Panc1 (cell line): ENCODE results near the gene ASB4. TPM values are rescaled to one million over a fixed set of nuclear protein-coding genes. Genes with fewer than 3 reads are reported as not detected.

Experiments used
- ATAC-seq: fragments of 200-7000 bp; cut with Tn5 transposase; 2 replicates; pipeline ENCODE4 v1.9.1; 2020; ENCODE audit warnings: mild to moderate bottlenecking, moderate library complexity
- BruUV-seq: library from RNA; stranded (reverse); fragments of 400-500 nt; replicated peaks from 2 replicates; lab custom pipeline; 2021; lab: Mats Ljungman, UMichigan
- CTCF ChIA-PET: fragments of 300-600 bp; sonication (Branson Sonifier 250); formaldehyde crosslinking; loops from one replicate; lab custom pipeline; 2022; ENCODE audit warnings: antibody characterized with exemption; lab: Charles Lee
- POLR2A ChIA-PET: fragments of 300-600 bp; sonication (Branson Sonifier 250); formaldehyde crosslinking; loops from one replicate; lab custom pipeline; 2022; ENCODE audit warnings: antibody characterized with exemption; lab: Charles Lee
- DNase-seq: peaks from one replicate; pipeline ENCODE4 v3.0.0-alpha.2; 2010; ENCODE audit warnings: low read depth, low spot score
- H3K27ac ChIP-seq: 2 replicates; pipeline ENCODE4 v1.5.1; 2011; ENCODE audit warnings: mild to moderate bottlenecking, low read length, inconsistent platforms
- H3K27me3 ChIP-seq: fragments of 200-500 bp; sonication (Bioruptor generic); 2 replicates; pipeline ENCODE4 v1.6.0; 2014; ENCODE audit warnings: low read length, inconsistent platforms; ENCODE audit not compliant: control insufficient read depth, insufficient read depth
- H3K36me3 ChIP-seq: fragments of 200-500 bp; sonication (Bioruptor generic); 2 replicates; pipeline ENCODE4 v1.5.1; 2014; ENCODE audit warnings: inconsistent platforms, mild to moderate bottlenecking, low read length, moderate library complexity; ENCODE audit not compliant: control insufficient read depth, insufficient read depth
- H3K4me1 ChIP-seq: 2 replicates; pipeline ENCODE4 v1.5.1; 2011; ENCODE audit warnings: inconsistent platforms, mild to moderate bottlenecking, low read length, moderate library complexity; ENCODE audit not compliant: control insufficient read depth, insufficient read depth
- H3K4me3 ChIP-seq, 2 experiments: 2 replicates each; pipeline ENCODE4 v1.5.1; 2011 to 2012; ENCODE audit warnings: low read depth in 2 of 2, low read length in 2 of 2, mild to moderate bottlenecking in 2 of 2, inconsistent platforms in 1 of 2, moderate library complexity in 1 of 2
- H3K9me3 ChIP-seq: fragments of 200-500 bp; sonication (Bioruptor generic); 2 replicates; pipeline ENCODE4 v1.5.1; 2014; ENCODE audit warnings: low read depth, mild to moderate bottlenecking, inconsistent platforms, low read length, moderate library complexity; ENCODE audit not compliant: control insufficient read depth, insufficient read depth
- POLR2AphosphoS5 ChIP-seq: IDR thresholded peaks from 2 replicates; pipeline ENCODE4 v1.6.1; 2012; ENCODE audit warnings: mild to moderate bottlenecking, low read depth, low read length, moderate library complexity
- REST ChIP-seq, 2 experiments: IDR thresholded peaks; 2 replicates each; pipeline ENCODE4 v1.6.1; 2011 to 2012; ENCODE audit warnings: low read depth in 2 of 2, control low read depth in 1 of 2, low read length in 1 of 2, mild to moderate bottlenecking in 1 of 2, moderate library complexity in 1 of 2; ENCODE audit not compliant: insufficient read depth in 1 of 2
- SIN3A ChIP-seq: IDR thresholded peaks from 2 replicates; pipeline ENCODE4 v1.6.1; 2012; ENCODE audit warnings: low read depth, mild to moderate bottlenecking, low read length, moderate library complexity, borderline replicate concordance; ENCODE audit not compliant: insufficient read depth
- TCF7L2 ChIP-seq: IDR thresholded peaks from 2 replicates; pipeline ENCODE4 v1.6.1; 2011; ENCODE audit warnings: mild to moderate bottlenecking, low read depth, low read length, inconsistent platforms
- in situ Hi-C: cut with HindIII; loops from 2 replicates; pipeline ENCODE4 v1.10.0; 2016; ENCODE audit warnings: low sequenced_read_pairs, low pct_unique_long_range_greater_than_20kb
- intact Hi-C: fragments of 100-400 bp; cut with micrococcal nuclease; formaldehyde crosslinking; loops from one replicate; pipeline ENCODE4 v1.10.0; 2022; ENCODE audit not compliant: unreplicated experiment
- total RNA-seq: library from RNA; stranded (reverse); gene quantifications from one replicate; pipeline ENCODE4 v1.2.1, GENCODE V29; 2021; ENCODE audit not compliant: unreplicated experiment
- TF ChIP-seq, protein P1 (sequence below): fragments of 450-650 bp; IDR thresholded peaks from 2 replicates; pipeline ENCODE4 v1.5.1; 2017; ENCODE audit warnings: mild to moderate bottlenecking

ASB4 gene
- total RNA-seq, 1 experiment from 2014 or later = 0.15 TPM

DNA sequence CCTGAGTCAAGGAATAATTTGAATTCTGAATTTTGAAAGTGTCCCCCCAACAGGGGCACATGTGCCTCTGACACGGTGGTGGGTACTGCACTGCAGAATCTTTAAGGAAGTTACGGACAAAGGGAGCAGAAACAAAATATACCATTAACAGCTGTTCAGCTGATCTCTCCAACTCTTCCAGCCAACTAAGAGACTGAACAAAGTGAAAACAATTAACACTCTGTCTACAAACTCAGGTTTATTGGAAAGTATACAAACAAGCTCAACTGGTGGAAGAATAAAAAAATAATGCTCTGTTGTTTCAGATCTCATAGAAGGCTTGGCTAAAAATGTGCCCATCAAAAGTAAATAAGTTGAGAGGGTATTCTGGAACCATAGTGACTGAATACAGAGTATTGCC, 34.4 kb downstream of the ASB4 start:
- H3K4me1 ChIP-seq = no peaks in the 10 kb centered on the region
- H3K36me3 ChIP-seq = no peaks in the 10 kb centered on the region; the same call in 1 of the 2 replicates
- intact Hi-C loops = no loop called here
- no TSS peak for BruUV-seq
- ATAC-seq = no peak
- in situ Hi-C loops = loop anchor here (25.0 kb wide), 1 partner anchor 167 kb away; no protein-coding TSS in a partner anchor
- H3K4me3 ChIP-seq = no peak overlapping the region
- ChIA-PET POLR2A (no interaction called here), CTCF (no interaction called here)
- H3K27ac ChIP-seq = no peak overlapping the region
- no peaks in the 10 kb centered on the region for H3K9me3 ChIP-seq
- TF ChIP-seq POLR2AphosphoS5 = no peak
- no peak for TF ChIP-seq REST (IDR thresholded peaks at IDR 0.05; ENCODE audit: insufficient read depth in 1 of 2, low read depth in 2 of 2, low read length in 1 of 2)
- TF ChIP-seq, protein P1, sequence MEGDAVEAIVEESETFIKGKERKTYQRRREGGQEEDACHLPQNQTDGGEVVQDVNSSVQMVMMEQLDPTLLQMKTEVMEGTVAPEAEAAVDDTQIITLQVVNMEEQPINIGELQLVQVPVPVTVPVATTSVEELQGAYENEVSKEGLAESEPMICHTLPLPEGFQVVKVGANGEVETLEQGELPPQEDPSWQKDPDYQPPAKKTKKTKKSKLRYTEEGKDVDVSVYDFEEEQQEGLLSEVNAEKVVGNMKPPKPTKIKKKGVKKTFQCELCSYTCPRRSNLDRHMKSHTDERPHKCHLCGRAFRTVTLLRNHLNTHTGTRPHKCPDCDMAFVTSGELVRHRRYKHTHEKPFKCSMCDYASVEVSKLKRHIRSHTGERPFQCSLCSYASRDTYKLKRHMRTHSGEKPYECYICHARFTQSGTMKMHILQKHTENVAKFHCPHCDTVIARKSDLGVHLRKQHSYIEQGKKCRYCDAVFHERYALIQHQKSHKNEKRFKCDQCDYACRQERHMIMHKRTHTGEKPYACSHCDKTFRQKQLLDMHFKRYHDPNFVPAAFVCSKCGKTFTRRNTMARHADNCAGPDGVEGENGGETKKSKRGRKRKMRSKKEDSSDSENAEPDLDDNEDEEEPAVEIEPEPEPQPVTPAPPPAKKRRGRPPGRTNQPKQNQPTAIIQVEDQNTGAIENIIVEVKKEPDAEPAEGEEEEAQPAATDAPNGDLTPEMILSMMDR = no peak
- no peak for TF ChIP-seq SIN3A
- no peak for TF ChIP-seq TCF7L2
- H3K27me3 ChIP-seq = 0 out of 2 replicates have a peak, but pooled peaks cover 3% of the 10 kb centered on the region
- no peak for DNase-seq

DNA sequence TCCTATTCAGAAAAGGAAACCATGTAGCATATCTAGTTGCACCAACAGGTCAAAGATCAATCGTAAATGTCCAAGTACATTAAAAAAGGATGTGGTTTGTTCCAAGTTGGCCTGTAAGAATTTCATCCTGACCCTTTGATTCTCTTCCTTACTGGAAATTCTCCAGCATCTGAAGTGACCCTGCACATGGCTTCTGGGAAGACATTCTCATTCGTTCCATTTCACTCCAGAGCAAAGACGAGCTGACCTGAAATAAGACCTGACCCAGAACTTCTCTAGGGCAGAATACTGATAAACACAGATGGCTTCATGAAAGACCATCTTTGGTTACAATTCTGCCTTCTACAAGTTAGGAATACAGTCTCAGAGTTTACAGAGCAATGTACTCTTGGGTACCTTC, 39.8 kb downstream of the ASB4 start:
- ChIA-PET CTCF (no interaction called here), POLR2A (no interaction called here)
- no peak overlapping the region for H3K27ac ChIP-seq
- 0 out of 2 replicates have a peak, but pooled peaks cover 3% of the 10 kb centered on the region for H3K27me3 ChIP-seq
- TF ChIP-seq REST (IDR thresholded peaks at IDR 0.05; ENCODE audit: insufficient read depth in 1 of 2, low read depth in 2 of 2, low read length in 1 of 2) (no peak), POLR2AphosphoS5 (no peak), SIN3A (no peak), TCF7L2 (no peak)
- TF ChIP-seq, protein P1 = no peak
- no peak for DNase-seq
- H3K4me1 ChIP-seq = no peaks in the 10 kb centered on the region
- no peaks in the 10 kb centered on the region; the same call in 1 of the 2 replicates for H3K36me3 ChIP-seq
- intact Hi-C loops = no loop called here
- H3K9me3 ChIP-seq = no peaks in the 10 kb centered on the region
- in situ Hi-C loops = no loop called here
- H3K4me3 ChIP-seq = no peak overlapping the region
- BruUV-seq = no TSS peak
- ATAC-seq = no peak
